HCT116 (cell line): Measurements from ENCODE around the gene AP5Z1. TPM values are rescaled to one million over a fixed set of nuclear protein-coding genes. Genes with fewer than 3 reads are reported as not detected.

Experiments
- ATAC-seq: fragments of 200-7000 bp; cut with Tn5 transposase; 2 replicates; pipeline ENCODE4 v1.9.1; 2020; ENCODE audit warnings: mild to moderate bottlenecking, moderate library complexity
- BruUV-seq: library from RNA; stranded (reverse); fragments of 400-500 nt; replicated peaks from 2 replicates; lab custom pipeline; 2021; lab: Mats Ljungman, UMichigan
- CTCF ChIA-PET: fragments of 300-600 bp; sonication (Branson Sonifier 250); formaldehyde crosslinking; loops from one replicate; lab custom pipeline; 2021; ENCODE audit warnings: antibody characterized with exemption; lab: Charles Lee
- POLR2A ChIA-PET: fragments of 300-600, 350-600 bp; sonication (Branson Sonifier 250); formaldehyde crosslinking; loops from one replicate; lab custom pipeline; 2021; ENCODE audit warnings: antibody characterized with exemption; lab: Charles Lee
- RAD21 ChIA-PET, 2 experiments: fragments of 300-600 bp; sonication (Branson Sonifier 250); formaldehyde crosslinking; loops; one replicate each; lab custom pipeline; 2023; ENCODE audit warnings: low total read pairs in 2 of 2; ENCODE audit not compliant: uncharacterized antibody in 2 of 2, unreplicated experiment in 2 of 2, low non-redundant PET in 1 of 2; lab: Charles Lee
- DNase-seq: peaks from one replicate; pipeline ENCODE4 v3.0.0-alpha.2; 2010; ENCODE audit warnings: low read depth, low spot score
- H2AFZ ChIP-seq: fragments of 200-600 bp; shearing (Covaris generic), sonication (generic); 2 replicates; pipeline ENCODE4 v1.6.1; 2017; ENCODE audit warnings: low read depth, mixed run types, mixed read lengths, antibody characterized with exemption, low read length; ENCODE audit not compliant: poor library complexity, severe bottlenecking
- H3K27ac ChIP-seq: 2 replicates; pipeline ENCODE4 v1.5.1; 2012; ENCODE audit warnings: low read depth, low read length
- H3K27me3 ChIP-seq: fragments of 200-600 bp; sonication (generic); 2 replicates; pipeline ENCODE4 v1.6.1; 2016; ENCODE audit warnings: mixed run types, low read length, mixed read lengths; ENCODE audit not compliant: insufficient read depth
- H3K36me3 ChIP-seq, 2 experiments: fragments of 200-500 bp in 1 of 2; fragments of 200-600 bp in 1 of 2; sonication (Bioruptor generic) in 1 of 2; sonication (generic) in 1 of 2; 2 replicates each; pipeline versions ENCODE4 v1.5.1 to v1.6.1; 2014 to 2016; ENCODE audit warnings: low read length in 2 of 2, inconsistent platforms in 1 of 2, mixed read lengths in 1 of 2, mixed run types in 1 of 2; ENCODE audit not compliant: insufficient read depth in 2 of 2, control insufficient read depth in 1 of 2
- H3K4me1 ChIP-seq, 2 experiments: fragments of 200-600 bp in 1 of 2; sonication (generic) in 1 of 2; 2 replicates each; pipeline versions ENCODE4 v1.5.1 to v1.6.1; 2012 to 2017; ENCODE audit warnings: low read length in 2 of 2, inconsistent platforms in 1 of 2, mild to moderate bottlenecking in 1 of 2, mixed read lengths in 1 of 2, mixed run types in 1 of 2, moderate library complexity in 1 of 2; ENCODE audit not compliant: insufficient read depth in 2 of 2, control insufficient read depth in 1 of 2
- H3K4me2 ChIP-seq: fragments of 200-600 bp; sonication (generic); 2 replicates; pipeline ENCODE4 v1.6.1; 2017; ENCODE audit warnings: mixed run types, low read length, mixed read lengths
- H3K4me3 ChIP-seq, 2 experiments: fragments of 200-600 bp in 1 of 2; sonication (generic) in 1 of 2; replicated peaks in 1 of 2; 2 replicates each; pipeline ENCODE4 v1.5.1; 2011 to 2016; ENCODE audit warnings: low read length in 2 of 2, control low read depth in 1 of 2, low read depth in 1 of 2, mild to moderate bottlenecking in 1 of 2, mixed read lengths in 1 of 2, mixed run types in 1 of 2
- H3K79me2 ChIP-seq: fragments of 200-600 bp; sonication (generic); 2 replicates; pipeline ENCODE4 v1.6.1; 2017; ENCODE audit warnings: mild to moderate bottlenecking, mixed run types, low read length, moderate library complexity, mixed read lengths; ENCODE audit not compliant: insufficient read depth
- H3K9ac ChIP-seq: fragments of 200-600 bp; sonication (generic); 2 replicates; pipeline ENCODE4 v1.6.1; 2016; ENCODE audit warnings: low read length, mixed read lengths
- H3K9me2 ChIP-seq: fragments of 200-600 bp; sonication (generic), shearing (Covaris generic); 2 replicates; pipeline ENCODE4 v1.6.1; 2017; ENCODE audit warnings: mixed run types, mild to moderate bottlenecking, moderate library complexity; ENCODE audit not compliant: insufficient read depth
- H3K9me3 ChIP-seq, 2 experiments: fragments of 200-500 bp in 1 of 2; fragments of 200-600 bp in 1 of 2; sonication (Bioruptor generic) in 1 of 2; sonication (generic) in 1 of 2; 2 replicates each; pipeline ENCODE4 v1.6.1; 2014 to 2017; ENCODE audit warnings: low read length in 2 of 2, mixed read lengths in 2 of 2, inconsistent platforms in 1 of 2, low read depth in 1 of 2, mild to moderate bottlenecking in 1 of 2, mixed run types in 1 of 2, moderate library complexity in 1 of 2; ENCODE audit not compliant: control insufficient read depth in 1 of 2, insufficient read depth in 1 of 2
- H4K20me1 ChIP-seq: fragments of 200-600 bp; sonication (generic), shearing (Covaris generic); 2 replicates; pipeline ENCODE4 v1.6.1; 2017; ENCODE audit warnings: mixed run types, mild to moderate bottlenecking, moderate library complexity; ENCODE audit not compliant: insufficient read depth
- CBX3 ChIP-seq: IDR thresholded peaks from 2 replicates; pipeline ENCODE4 v1.6.1; 2012; ENCODE audit warnings: low read depth
- CEBPB ChIP-seq: IDR thresholded peaks from 2 replicates; pipeline ENCODE4 v1.6.1; 2012; ENCODE audit warnings: low read depth
- EGR1 ChIP-seq: IDR thresholded peaks from 2 replicates; pipeline ENCODE4 v1.6.1; 2012; ENCODE audit warnings: low read depth
- EZH2 ChIP-seq: fragments of 200-600 bp; sonication (generic); IDR thresholded peaks from 2 replicates; pipeline ENCODE4 v1.6.1; 2017; ENCODE audit warnings: antibody characterized with exemption, mixed run types
- EZH2phosphoT487 ChIP-seq: fragments of 200-600 bp; IDR thresholded peaks from 2 replicates; pipeline ENCODE4 v1.6.1; 2018; ENCODE audit warnings: antibody characterized with exemption, borderline replicate concordance
- JUND ChIP-seq: IDR thresholded peaks from 2 replicates; pipeline ENCODE4 v1.6.1; 2012
- POLR2A ChIP-seq: IDR thresholded peaks from 2 replicates; pipeline ENCODE4 v1.7.0; 2011; ENCODE audit warnings: borderline replicate concordance; ENCODE audit not compliant: insufficient read depth, insufficient read length; ENCODE audit errors: extremely low read depth
- POLR2AphosphoS5 ChIP-seq: IDR thresholded peaks from 2 replicates; pipeline ENCODE4 v1.6.1; 2011; ENCODE audit warnings: mild to moderate bottlenecking, low read depth, low read length, moderate library complexity
- SIN3A ChIP-seq: IDR thresholded peaks from 2 replicates; pipeline ENCODE4 v1.6.1; 2012; ENCODE audit warnings: low read depth
- SP1 ChIP-seq: IDR thresholded peaks from 2 replicates; pipeline ENCODE4 v1.6.1; 2012; ENCODE audit warnings: low read depth
- SRF ChIP-seq: IDR thresholded peaks from 2 replicates; pipeline ENCODE4 v1.6.1; 2012; ENCODE audit warnings: low read depth
- intact Hi-C: fragments of 100-400 bp; cut with micrococcal nuclease; formaldehyde crosslinking; loops from 2 replicates; pipeline ENCODE4 v1.10.0; 2022
- total RNA-seq: library from RNA; stranded (reverse); gene quantifications from one replicate; pipeline ENCODE4 v1.2.1, GENCODE V29; 2021; ENCODE audit not compliant: unreplicated experiment
- TF ChIP-seq, protein P1 (sequence below): IDR thresholded peaks from 2 replicates; pipeline ENCODE4 v1.6.1; 2012
- TF ChIP-seq, protein P2 (sequence below), 3 experiments: fragments of 200-600 bp in 1 of 3; sonication (generic) in 1 of 3; IDR thresholded peaks in 2 of 3; conservative IDR thresholded peaks in 1 of 3; 2 replicates each; pipeline ENCODE4 v1.5.1; 2012 to 2017; ENCODE audit warnings: low read depth in 2 of 3, low read length in 2 of 3, antibody characterized with exemption in 1 of 3, borderline replicate concordance in 1 of 3, control low read depth in 1 of 3, mild to moderate bottlenecking in 1 of 3, mixed read lengths in 1 of 3, mixed run types in 1 of 3, moderate library complexity in 1 of 3; ENCODE audit not compliant: insufficient read depth in 1 of 3
- TF ChIP-seq, protein P3 (sequence below): IDR thresholded peaks from 2 replicates; pipeline ENCODE4 v1.6.1; 2012
- TF ChIP-seq, protein P4 (sequence below): IDR thresholded peaks from 2 replicates; pipeline ENCODE4 v1.6.1; 2012; ENCODE audit warnings: low read depth

Gene AP5Z1
- total RNA-seq, 1 experiment from 2014 or later: 23.2 TPM

DNA sequence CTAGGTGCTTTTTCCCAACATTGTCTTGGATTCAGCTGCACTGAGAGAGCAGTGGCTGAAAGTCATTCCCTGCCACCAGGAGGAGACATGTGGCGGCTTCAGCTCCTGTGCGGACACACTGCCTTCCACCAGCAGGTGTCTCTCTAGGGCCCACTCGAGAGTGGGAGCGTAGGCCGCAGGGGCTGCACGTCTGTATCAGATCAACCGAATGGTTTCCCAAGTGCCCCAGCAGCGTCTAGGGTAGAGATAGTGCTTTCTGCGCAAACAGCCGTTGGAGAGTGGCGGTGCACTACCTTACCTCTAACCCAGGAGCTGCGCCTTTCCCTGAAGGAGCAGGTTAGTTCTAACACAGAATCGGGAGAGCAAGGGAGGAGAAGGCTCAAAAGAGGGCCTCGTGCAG, 54.8 kb downstream of the AP5Z1 start (continued):
- TF ChIP-seq CBX3 (peak; percentile 30; the same call in 1 of the 2 replicates), POLR2A (no peak), EZH2phosphoT487 (no peak), SP1 (no peak), SRF (no peak), CEBPB (no peak), POLR2AphosphoS5 (no peak), SIN3A (no peak)
- TF ChIP-seq, protein P1, sequence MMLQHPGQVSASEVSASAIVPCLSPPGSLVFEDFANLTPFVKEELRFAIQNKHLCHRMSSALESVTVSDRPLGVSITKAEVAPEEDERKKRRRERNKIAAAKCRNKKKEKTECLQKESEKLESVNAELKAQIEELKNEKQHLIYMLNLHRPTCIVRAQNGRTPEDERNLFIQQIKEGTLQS: no peak
- TF ChIP-seq, protein P2, sequence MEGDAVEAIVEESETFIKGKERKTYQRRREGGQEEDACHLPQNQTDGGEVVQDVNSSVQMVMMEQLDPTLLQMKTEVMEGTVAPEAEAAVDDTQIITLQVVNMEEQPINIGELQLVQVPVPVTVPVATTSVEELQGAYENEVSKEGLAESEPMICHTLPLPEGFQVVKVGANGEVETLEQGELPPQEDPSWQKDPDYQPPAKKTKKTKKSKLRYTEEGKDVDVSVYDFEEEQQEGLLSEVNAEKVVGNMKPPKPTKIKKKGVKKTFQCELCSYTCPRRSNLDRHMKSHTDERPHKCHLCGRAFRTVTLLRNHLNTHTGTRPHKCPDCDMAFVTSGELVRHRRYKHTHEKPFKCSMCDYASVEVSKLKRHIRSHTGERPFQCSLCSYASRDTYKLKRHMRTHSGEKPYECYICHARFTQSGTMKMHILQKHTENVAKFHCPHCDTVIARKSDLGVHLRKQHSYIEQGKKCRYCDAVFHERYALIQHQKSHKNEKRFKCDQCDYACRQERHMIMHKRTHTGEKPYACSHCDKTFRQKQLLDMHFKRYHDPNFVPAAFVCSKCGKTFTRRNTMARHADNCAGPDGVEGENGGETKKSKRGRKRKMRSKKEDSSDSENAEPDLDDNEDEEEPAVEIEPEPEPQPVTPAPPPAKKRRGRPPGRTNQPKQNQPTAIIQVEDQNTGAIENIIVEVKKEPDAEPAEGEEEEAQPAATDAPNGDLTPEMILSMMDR (IDR thresholded peaks at IDR 0.05 in 2 of 3, conservative IDR thresholded peaks at IDR 0.05 in 1 of 3; ENCODE audit: borderline replicate concordance in 1 of 3, insufficient read depth in 1 of 3, low read depth in 2 of 3, low read length in 2 of 3): peak; percentile 93 to 99 (median 97)
- TF ChIP-seq, protein P3, sequence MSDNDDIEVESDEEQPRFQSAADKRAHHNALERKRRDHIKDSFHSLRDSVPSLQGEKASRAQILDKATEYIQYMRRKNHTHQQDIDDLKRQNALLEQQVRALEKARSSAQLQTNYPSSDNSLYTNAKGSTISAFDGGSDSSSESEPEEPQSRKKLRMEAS: 0 out of 2 replicates have a peak, but pooled peaks have one; percentile 14

DNA sequence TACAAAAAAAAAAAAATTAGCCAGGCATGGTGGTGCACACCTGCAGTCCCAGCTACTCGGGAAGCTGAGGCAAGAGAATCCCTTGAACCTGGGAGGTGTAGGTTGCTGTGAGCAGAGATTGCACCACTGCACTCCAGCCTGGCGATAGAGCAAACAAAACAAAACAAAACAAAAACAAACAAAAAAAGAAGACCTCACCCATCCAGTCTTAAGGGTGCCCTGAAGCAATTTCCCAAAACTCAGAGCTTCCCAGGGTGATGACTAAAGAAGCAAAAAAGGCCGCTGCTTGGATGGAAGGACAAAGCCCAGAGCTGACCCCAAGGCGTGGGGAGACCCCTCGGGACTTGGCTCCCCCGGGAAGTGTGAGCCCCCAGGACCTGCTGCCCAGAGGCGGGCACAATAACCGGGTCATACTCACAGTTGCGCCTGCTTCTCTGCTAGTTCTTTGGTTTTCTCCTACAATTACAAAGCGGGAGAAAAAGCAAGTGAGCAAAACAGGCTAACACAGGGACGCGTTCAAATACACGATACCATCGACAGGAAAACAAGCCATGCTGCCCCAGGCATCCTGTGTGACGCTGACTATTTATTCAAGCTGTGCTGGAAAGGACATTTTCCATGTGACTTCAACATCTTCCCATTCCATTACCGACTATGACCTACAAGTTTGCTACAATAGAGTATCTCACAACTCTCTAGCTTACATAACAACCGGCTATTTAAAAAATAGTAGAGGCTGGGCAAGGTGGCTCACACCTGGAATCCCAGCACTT, 56.5 kb downstream of the AP5Z1 start:
- intact Hi-C loops: no loop called here
- Histone ChIP-seq H2AFZ (no peak overlapping the region), H3K27me3 (no peaks in the 10 kb centered on the region), H3K4me1 (no peaks in the 10 kb centered on the region), H3K9me2 (no peaks in the 10 kb centered on the region), H4K20me1 (no peaks in the 10 kb centered on the region), H3K36me3 (no peaks in the 10 kb centered on the region), H3K9me3 (no peaks in the 10 kb centered on the region), H3K27ac (no peak overlapping the region), H3K4me3 (no peak overlapping the region), H3K9ac (no peak overlapping the region), H3K4me2 (no peak overlapping the region), H3K79me2 (no peaks in the 10 kb centered on the region)
- BruUV-seq: no TSS peak
- CTCF ChIA-PET: interaction anchor here (1.2 to 2.4 kb wide), 4 partner anchors 14 to 257 kb away, joined by 3 to 14 read pairs (median 6); partner anchors contain the start of gene RADIL
- ATAC-seq: no peak
- no peak for DNase-seq
- RAD21 ChIA-PET: interaction anchor here in 1 of 2 experiments (0.7 kb wide), 1 partner anchor 27 kb away, joined by 8 read pairs; no protein-coding TSS in a partner anchor
- POLR2A ChIA-PET: no interaction called here
- TF ChIP-seq EZH2phosphoT487 (no peak), JUND (no peak), EZH2 (no peak), EGR1 (no peak), SIN3A (no peak), CBX3 (no peak)
- TF ChIP-seq, protein P2 (IDR thresholded peaks at IDR 0.05 in 2 of 3, conservative IDR thresholded peaks at IDR 0.05 in 1 of 3; ENCODE audit: borderline replicate concordance in 1 of 3, insufficient read depth in 1 of 3, low read depth in 2 of 3, low read length in 2 of 3): no peak
- TF ChIP-seq, protein P4, sequence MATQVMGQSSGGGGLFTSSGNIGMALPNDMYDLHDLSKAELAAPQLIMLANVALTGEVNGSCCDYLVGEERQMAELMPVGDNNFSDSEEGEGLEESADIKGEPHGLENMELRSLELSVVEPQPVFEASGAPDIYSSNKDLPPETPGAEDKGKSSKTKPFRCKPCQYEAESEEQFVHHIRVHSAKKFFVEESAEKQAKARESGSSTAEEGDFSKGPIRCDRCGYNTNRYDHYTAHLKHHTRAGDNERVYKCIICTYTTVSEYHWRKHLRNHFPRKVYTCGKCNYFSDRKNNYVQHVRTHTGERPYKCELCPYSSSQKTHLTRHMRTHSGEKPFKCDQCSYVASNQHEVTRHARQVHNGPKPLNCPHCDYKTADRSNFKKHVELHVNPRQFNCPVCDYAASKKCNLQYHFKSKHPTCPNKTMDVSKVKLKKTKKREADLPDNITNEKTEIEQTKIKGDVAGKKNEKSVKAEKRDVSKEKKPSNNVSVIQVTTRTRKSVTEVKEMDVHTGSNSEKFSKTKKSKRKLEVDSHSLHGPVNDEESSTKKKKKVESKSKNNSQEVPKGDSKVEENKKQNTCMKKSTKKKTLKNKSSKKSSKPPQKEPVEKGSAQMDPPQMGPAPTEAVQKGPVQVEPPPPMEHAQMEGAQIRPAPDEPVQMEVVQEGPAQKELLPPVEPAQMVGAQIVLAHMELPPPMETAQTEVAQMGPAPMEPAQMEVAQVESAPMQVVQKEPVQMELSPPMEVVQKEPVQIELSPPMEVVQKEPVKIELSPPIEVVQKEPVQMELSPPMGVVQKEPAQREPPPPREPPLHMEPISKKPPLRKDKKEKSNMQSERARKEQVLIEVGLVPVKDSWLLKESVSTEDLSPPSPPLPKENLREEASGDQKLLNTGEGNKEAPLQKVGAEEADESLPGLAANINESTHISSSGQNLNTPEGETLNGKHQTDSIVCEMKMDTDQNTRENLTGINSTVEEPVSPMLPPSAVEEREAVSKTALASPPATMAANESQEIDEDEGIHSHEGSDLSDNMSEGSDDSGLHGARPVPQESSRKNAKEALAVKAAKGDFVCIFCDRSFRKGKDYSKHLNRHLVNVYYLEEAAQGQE: no peak
- TF ChIP-seq, protein P3: no peak
